K562 (cell line): ENCODE measurements around the gene IGLL1. TPM values are rescaled to one million over a fixed set of nuclear protein-coding genes. Genes with fewer than 3 reads are reported as not detected.

Experiments used
- ATAC-seq: fragments of 200-7000 bp; cut with Tn5 transposase; 3 replicates; pipeline ENCODE4 v1.9.1; 2020; ENCODE audit warnings: moderate library complexity
- BruUV-seq: library from RNA; stranded (reverse); fragments of 400-500 nt; replicated peaks from 2 replicates; lab custom pipeline; 2021; lab: Mats Ljungman, UMichigan
- CTCF ChIA-PET: fragments of 300-600 bp; formaldehyde crosslinking; extraction: SDS; loops from one replicate; lab custom pipeline; 2021; ENCODE audit warnings: low intra/inter-chr PET ratio; lab: Yijun Ruan, JAX
- POLR2A ChIA-PET: fragments of 300-600, 350-650 bp; sonication (Branson Sonifier 250); formaldehyde crosslinking; extraction: SDS; loops from one replicate; lab custom pipeline; 2021; ENCODE audit warnings: antibody characterized with exemption, inconsistent platforms; lab: Yijun Ruan, JAX
- DNase-seq, 4 experiments: peaks; one replicate each; pipeline versions ENCODE4 v3.0.0 to v3.0.0-alpha.2; 2011 to 2018; ENCODE audit warnings: low spot score in 3 of 4, mixed read lengths in 3 of 4; ENCODE audit errors: extremely low read depth in 1 of 4
- FAIRE-seq: peaks from 2 replicates; lab custom pipeline; 2011; peaks lifted over from hg19 to GRCh38; lab: Jason Lieb, UNC
- H2AFZ ChIP-seq: 2 replicates; pipeline ENCODE4 v1.6.0; 2011; ENCODE audit warnings: low read depth, low read length, control low read depth, inconsistent platforms
- H3K27ac ChIP-seq: fragments of 200-600 bp; 3 replicates; pipeline ENCODE4 v1.8.0; 2011; ENCODE audit warnings: low read depth, mild to moderate bottlenecking, control low read depth, inconsistent platforms, low read length, moderate library complexity, mixed read lengths; ENCODE audit errors: extremely low read depth
- H3K27me3 ChIP-seq, 2 experiments: fragments of 300-600 bp in 1 of 2; 2 replicates in 1 of 2; 3 replicates in 1 of 2; pipeline versions ENCODE4 v1.6.0 to v1.8.0; 2011; ENCODE audit warnings: inconsistent platforms in 2 of 2, low read length in 2 of 2, mild to moderate bottlenecking in 1 of 2, mixed read lengths in 1 of 2, moderate library complexity in 1 of 2; ENCODE audit not compliant: control insufficient read depth in 2 of 2, insufficient read depth in 2 of 2
- H3K36me3 ChIP-seq: fragments of 300-600 bp; 3 replicates; pipeline ENCODE4 v1.8.0; 2011; ENCODE audit warnings: mild to moderate bottlenecking, low read length, inconsistent platforms; ENCODE audit not compliant: control insufficient read depth, insufficient read depth
- H3K4me1 ChIP-seq, 2 experiments: fragments of 200-600 bp in 1 of 2; replicated peaks in 1 of 2; 2 replicates in 1 of 2; 3 replicates in 1 of 2; pipeline versions ENCODE4 v1.5.1 to v1.8.0; 2011; ENCODE audit warnings: inconsistent platforms in 2 of 2, low read length in 2 of 2, mild to moderate bottlenecking in 1 of 2, mixed read lengths in 1 of 2, moderate library complexity in 1 of 2; ENCODE audit not compliant: control insufficient read depth in 2 of 2, insufficient read depth in 2 of 2
- H3K4me2 ChIP-seq: 2 replicates; pipeline ENCODE4 v1.6.1; 2011; ENCODE audit warnings: low read length, control low read depth, inconsistent platforms, mixed read lengths; ENCODE audit not compliant: insufficient read depth
- H3K4me3 ChIP-seq: fragments of 200-600 bp; sonication (generic), shearing (Covaris generic); 2 replicates; pipeline ENCODE4 v1.5.1; 2016; ENCODE audit warnings: control low read depth, inconsistent platforms
- H3K79me2 ChIP-seq: fragments of 200-600 bp; 3 replicates; pipeline ENCODE4 v1.8.0; 2011; ENCODE audit warnings: low read length, inconsistent platforms; ENCODE audit not compliant: control insufficient read depth, insufficient read depth
- H3K9ac ChIP-seq, 2 experiments: 2 replicates each; pipeline versions ENCODE4 v1.6.0 to v1.6.1; 2011; ENCODE audit warnings: low read depth in 2 of 2, low read length in 2 of 2, control low read depth in 1 of 2, inconsistent platforms in 1 of 2, mild to moderate bottlenecking in 1 of 2, mixed read lengths in 1 of 2; ENCODE audit not compliant: insufficient read depth in 1 of 2
- H3K9me1 ChIP-seq: one replicate; pipeline ENCODE4 v1.6.0; 2011; ENCODE audit warnings: inconsistent platforms, mild to moderate bottlenecking, low read length, moderate library complexity; ENCODE audit not compliant: control insufficient read depth, insufficient read depth
- H3K9me3 ChIP-seq: replicated peaks from 2 replicates; pipeline ENCODE4 v1.5.1; 2011; ENCODE audit warnings: low read depth, low read length, inconsistent platforms; ENCODE audit not compliant: control insufficient read depth, insufficient read depth
- H4K20me1 ChIP-seq: replicated peaks from 2 replicates; pipeline ENCODE4 v1.6.1; 2011; ENCODE audit warnings: low read length, inconsistent platforms, mixed read lengths; ENCODE audit not compliant: control insufficient read depth, insufficient read depth
- E2F3 ChIP-seq: fragments of 250-450 bp; sonication (Bioruptor Pico); IDR thresholded peaks from 2 replicates; pipeline ENCODE4 v1.4.0; 2020; ENCODE audit warnings: mild to moderate bottlenecking
- HOMEZ ChIP-seq: fragments of 250-450 bp; sonication (Bioruptor Pico); IDR thresholded peaks from 2 replicates; pipeline ENCODE4 v1.4.0; 2020; ENCODE audit warnings: mild to moderate bottlenecking, moderate library complexity
- IRF9 ChIP-seq: fragments of 450-650 bp; IDR thresholded peaks from 2 replicates; pipeline ENCODE4 v1.6.1; 2016; ENCODE audit warnings: missing biosample characterization, missing genetic modification characterization
- MAX ChIP-seq: sonication (generic); formaldehyde crosslinking; IDR thresholded peaks from 2 replicates; pipeline ENCODE4 v1.9.0; 2022; ENCODE audit warnings: mild to moderate bottlenecking, missing genetic modification reagents
- MEIS2 ChIP-seq: fragments of 450-650 bp; IDR thresholded peaks from 2 replicates; pipeline ENCODE4 v1.6.1; 2014; ENCODE audit warnings: mild to moderate bottlenecking; ENCODE audit not compliant: partially characterized antibody
- PHTF2 ChIP-seq: fragments of 250-450 bp; sonication (Bioruptor Pico); IDR thresholded peaks from 2 replicates; pipeline ENCODE4 v1.5.0; 2021; ENCODE audit warnings: mild to moderate bottlenecking
- SREBF1 ChIP-seq: fragments of 150-350 bp; IDR thresholded peaks from 2 replicates; pipeline ENCODE4 v1.6.1; 2014; ENCODE audit warnings: antibody characterized with exemption, low read depth, low read length, borderline replicate concordance
- SREBF2 ChIP-seq: sonication (generic); formaldehyde crosslinking; IDR thresholded peaks from 2 replicates; pipeline ENCODE4 v1.4.0; 2020; ENCODE audit warnings: mild to moderate bottlenecking, missing genetic modification reagents
- ZBTB7A ChIP-seq: IDR thresholded peaks from 2 replicates; pipeline ENCODE4 v1.6.1; 2011; ENCODE audit warnings: low read depth, mild to moderate bottlenecking, low read length, moderate library complexity, borderline replicate concordance; ENCODE audit not compliant: control insufficient read depth
- ZNF146 ChIP-seq: IDR thresholded peaks from one replicate; pipeline ENCODE4 v1.6.1; 2018; ENCODE audit warnings: missing compliant biosample characterization; ENCODE audit not compliant: unreplicated experiment
- ZNF408 ChIP-seq: fragments of 250-450 bp; sonication (Bioruptor Pico); IDR thresholded peaks from 2 replicates; pipeline ENCODE4 v1.4.0; 2020; ENCODE audit warnings: low read depth, mild to moderate bottlenecking, moderate library complexity
- WGBS: fragments of 100-300 bp; shearing (Covaris generic); methylation state at CpG from one replicate; pipeline ENCODE4 v1.1.6; 2016; ENCODE audit warnings: low coverage, mixed read lengths; ENCODE audit not compliant: insufficient coverage; ENCODE audit errors: missing lambda C conversion rate; 5-methylcytosine and 5-hydroxymethylcytosine counted together
- in situ Hi-C: fragments of 300-500 bp; cut with MboI; formaldehyde crosslinking; loops from 4 replicates; pipeline ENCODE4 v1.15.0; 2018; ENCODE audit warnings: inconsistent platforms, mixed read lengths
- intact Hi-C: fragments of 100-400 bp; cut with micrococcal nuclease; formaldehyde crosslinking; loops from 2 replicates; pipeline ENCODE4 v1.14.2; 2022
- polyA plus RNA-seq, 8 experiments: library from polyadenylated mRNA; depleted of rRNA in 4 of 8; stranded (reverse) in 5 of 8; unstranded in 3 of 8; fragments of >200 nt; fragmentation: Nextera tagmentation in 2 of 8; fragmentation: Illumina TruSeq in 1 of 8; extraction: Ambion mirVana in 2 of 8; extraction: Trizol in 1 of 8; gene quantifications; 2 replicates each; pipeline versions ENCODE4 v1.2.1 to v1.2.3, GENCODE V29; 2011 to 2014; ENCODE audit warnings: inconsistent platforms in 1 of 8, missing spikeins in 1 of 8
- total RNA-seq, 7 experiments: library from RNA; depleted of rRNA in 6 of 7; stranded (reverse); fragments of >200 nt in 6 of 7; fragmentation: Illumina TruSeq in 2 of 7; extraction: Trizol in 2 of 7; gene quantifications; 2 replicates each; pipeline versions ENCODE4 v1.2.1 to v1.2.3, GENCODE V29; 2011 to 2021; ENCODE audit warnings: low replicate concordance in 1 of 7

The IGLL1 gene
- total and polyA plus RNA-seq, 9 of the 15 experiments (the other 6 are each of a cell fraction or from before 2014, with no cell fraction given), result 0.10 to 0.32 (median 0.20) TPM; not detected in 6

- POLR2A ChIA-PET, result no interaction called here
- in situ Hi-C loops (loop anchor here (25.0 kb wide), 2 partner anchors 418 to 618 kb away; no protein-coding TSS in a partner anchor), intact Hi-C loops (no loop called here)
Measured at GRCh38 chr22:23580576-23581259, 628 bp upstream of the IGLL1 start.

GRCh38 chr22:23579280-23579679 lies 810 bp downstream of the IGLL1 start:
- no TSS peak for BruUV-seq
- H3K9ac ChIP-seq, result no peak overlapping the region
- no peak for DNase-seq
- H3K4me3 ChIP-seq, result no peak overlapping the region
- no peaks in the 10 kb centered on the region for H3K36me3 ChIP-seq
- no peaks in the 10 kb centered on the region for H3K79me2 ChIP-seq
- intact Hi-C loops (no loop called here), in situ Hi-C loops (loop anchor here (25.0 kb wide), 2 partner anchors 417 to 617 kb away; no protein-coding TSS in a partner anchor)
- ChIA-PET POLR2A (no interaction called here), CTCF (no interaction called here)
- H3K27ac ChIP-seq, result no peak overlapping the region
- H3K9me3 ChIP-seq, result no peaks in the 10 kb centered on the region
- no peak for ATAC-seq
- no peaks in the 10 kb centered on the region for H4K20me1 ChIP-seq
- no peak overlapping the region for H2AFZ ChIP-seq
- 36% methylated on average over 5 of the region's 5 CpGs for WGBS
- FAIRE-seq, result no peak
- peaks cover 0 to 4% of the 10 kb centered on the region in 2 experiments; a peak in 2 of 5 replicates for H3K27me3 ChIP-seq
- H3K4me2 ChIP-seq, result no peak overlapping the region
- no peaks in the 10 kb centered on the region for H3K9me1 ChIP-seq
- H3K4me1 ChIP-seq, result peaks cover 0 to 12% of the 10 kb centered on the region in 2 experiments; a peak in 2 of 5 replicates
- TF ChIP-seq SREBF1, result no peak
- no peak for TF ChIP-seq IRF9 (tag)
- no peak for TF ChIP-seq ZNF408
- TF ChIP-seq PHTF2, result no peak
- TF ChIP-seq E2F3 (CRISPR knock-in tag), result no peak
- TF ChIP-seq ZBTB7A, result no peak
- TF ChIP-seq ZNF146 (CRISPR knock-in tag), result no peak
- no peak for TF ChIP-seq HOMEZ
- TF ChIP-seq SREBF2, result no peak

More at GRCh38 chr22:23580576-23581259, 628 bp upstream of the IGLL1 start:
- Histone ChIP-seq H3K9me3 (no peaks in the 10 kb centered on the region), H2AFZ (no peak overlapping the region), H3K79me2 (no peaks in the 10 kb centered on the region), H3K9ac (peak overlapping the region in 1 of 2 experiments; percentile 35; a peak in 1 of 4 replicates), H3K4me1 (peaks cover 0 to 12% of the 10 kb centered on the region in 2 experiments; a peak in 2 of 5 replicates), H4K20me1 (no peaks in the 10 kb centered on the region), H3K9me1 (no peaks in the 10 kb centered on the region), H3K36me3 (no peaks in the 10 kb centered on the region), H3K27ac (no peak overlapping the region), H3K4me3 (no peak overlapping the region), H3K4me2 (no peak overlapping the region), H3K27me3 (peaks cover 0 to 4% of the 10 kb centered on the region in 2 experiments; a peak in 2 of 5 replicates)
- ATAC-seq (peak; percentile 35; the same call in 1 of the 3 replicates), FAIRE-seq (no peak), DNase-seq (peak in 1 of 4 experiments; percentile 16)
- CTCF ChIA-PET, result interaction anchor here (0.6 kb wide), 1 partner anchor 188 kb away, joined by 3 read pairs; no protein-coding TSS in a partner anchor
- no TSS peak for BruUV-seq
- WGBS, result 11% methylated on average over 11 of the region's 11 CpGs
- TF ChIP-seq MEIS2, result peak; percentile 13
- no peak for TF ChIP-seq MAX
